KOPT-K1 (cell line): ENCODE results near the gene KLF15.

Experiments
- H3K27ac ChIP-seq: fragments of 200-600 bp; sonication (generic); 2 replicates; pipeline ENCODE4 v1.5.1; 2016; ENCODE audit warnings: antibody characterized with exemption, mild to moderate bottlenecking, low read depth, low read length; ENCODE audit not compliant: poor library complexity, severe bottlenecking
- H3K36me3 ChIP-seq: fragments of 200-600 bp; sonication (generic); 2 replicates; pipeline ENCODE4 v1.5.1; 2017; ENCODE audit warnings: antibody characterized with exemption, mild to moderate bottlenecking, low read length, moderate library complexity; ENCODE audit not compliant: insufficient read depth
- H3K9me3 ChIP-seq: fragments of 200-600 bp; sonication (generic); 2 replicates; pipeline ENCODE4 v1.5.1; 2017; ENCODE audit warnings: antibody characterized with exemption, low read length, mild to moderate bottlenecking; ENCODE audit not compliant: insufficient read depth, poor library complexity, severe bottlenecking

KLF15 gene

GRCh38 chr3:126357295-126358037, at the start of gene KLF15:
TSS of gene KLF15 (minus strand) at chr3:126357408. CDS start at chr3:126352922, 4,486 bp downstream.
- Histone ChIP-seq H3K27ac (no peak within 1 kb of the TSS), H3K9me3 (no peaks in the 10 kb centered on the region), H3K36me3 (no peaks in the 10 kb centered on the region)

DNA sequence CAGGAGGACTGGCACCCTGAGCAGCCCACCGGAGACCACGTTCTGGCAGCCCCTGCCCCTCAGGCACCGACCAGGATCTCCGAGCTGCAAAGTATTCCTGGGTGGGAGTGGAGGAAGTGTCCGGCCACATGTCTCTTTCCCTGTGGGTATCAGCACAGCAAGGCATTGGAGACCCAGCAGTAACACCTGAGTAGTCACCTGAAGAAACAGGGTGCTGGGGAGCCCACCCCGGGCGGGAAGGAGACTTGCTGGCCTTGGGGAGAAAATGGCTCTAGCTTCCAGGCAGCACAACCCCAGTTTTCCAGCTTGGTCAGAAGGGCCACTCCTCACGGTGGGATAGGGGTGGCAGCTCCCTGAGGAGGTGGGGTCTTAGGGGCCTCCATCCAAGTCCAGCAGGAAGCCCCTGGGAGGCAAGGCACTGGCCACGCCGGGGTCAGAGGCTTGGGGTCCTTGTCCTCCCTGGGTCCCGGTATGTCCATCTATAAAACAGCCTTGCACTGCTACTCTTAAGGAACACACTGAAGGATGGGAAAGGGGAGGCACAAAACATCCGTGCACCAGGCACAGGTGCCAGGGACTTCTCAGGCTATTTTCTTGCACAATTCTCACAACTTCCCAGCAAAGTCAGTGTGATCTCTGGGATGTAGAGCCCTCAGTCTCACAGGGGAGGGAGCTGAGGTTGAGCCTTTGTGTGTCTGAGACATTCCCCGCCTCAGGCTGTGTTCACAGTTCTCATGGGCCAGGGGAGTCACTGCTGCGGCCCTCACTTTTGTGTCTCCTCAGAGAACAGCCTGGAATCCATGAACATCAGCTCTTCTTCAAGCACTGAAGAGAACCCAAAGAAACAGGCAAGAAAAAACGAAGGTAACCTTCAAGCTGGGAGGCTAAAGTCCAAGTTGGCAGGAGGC, 49.4 kb upstream of the KLF15 start:
- Histone ChIP-seq H3K36me3 (no peaks in the 10 kb centered on the region), H3K9me3 (no peaks in the 10 kb centered on the region), H3K27ac (no peak overlapping the region)

DNA sequence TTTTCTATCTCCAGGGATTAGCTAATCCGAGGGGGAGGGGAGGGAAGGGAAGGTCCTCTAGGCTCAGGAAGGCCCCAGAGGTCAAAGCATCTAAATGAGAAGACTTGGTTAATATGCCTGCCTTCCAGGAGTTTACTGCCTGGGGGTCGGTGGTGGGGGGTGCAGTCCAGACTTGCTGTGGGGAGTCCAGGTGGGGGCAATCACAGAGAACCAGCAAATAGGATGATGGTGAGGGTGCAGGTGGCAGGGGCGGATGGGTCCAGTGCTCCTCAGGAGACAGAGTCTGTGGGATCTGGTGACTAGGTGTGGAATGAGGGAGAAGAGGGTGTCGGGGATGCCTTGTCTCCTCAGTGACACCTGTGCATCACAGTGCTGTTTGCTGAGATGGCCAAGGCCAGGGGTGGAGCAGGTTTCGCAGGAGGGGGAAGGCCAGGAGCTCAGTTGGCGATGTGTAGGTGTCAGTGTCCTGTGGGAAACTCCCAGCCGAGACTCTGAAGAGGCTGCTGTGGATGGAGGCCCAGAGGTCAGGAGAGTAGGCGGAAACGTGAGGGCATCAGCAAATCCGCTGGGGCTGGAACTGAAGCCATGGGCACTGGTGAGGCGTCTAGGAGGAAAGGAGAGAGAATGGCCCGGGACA, 45.6 kb upstream of the KLF15 start:
- Histone ChIP-seq H3K9me3 (no peaks in the 10 kb centered on the region), H3K36me3 (no peaks in the 10 kb centered on the region), H3K27ac (no peak overlapping the region)

- Histone ChIP-seq H3K27ac (no peak overlapping the region), H3K9me3 (no peaks in the 10 kb centered on the region), H3K36me3 (no peaks in the 10 kb centered on the region)
Measured at GRCh38 chr3:126402178-126402577, 45.0 kb upstream of the KLF15 start.

- Histone ChIP-seq H3K27ac (no peak overlapping the region), H3K9me3 (no peaks in the 10 kb centered on the region), H3K36me3 (no peaks in the 10 kb centered on the region)
Measured at GRCh38 chr3:126401611-126402160, 44.5 kb upstream of the KLF15 start.

GRCh38 chr3:126399756-126400155, 42.5 kb upstream of the KLF15 start:
- no peaks in the 10 kb centered on the region for H3K9me3 ChIP-seq
- H3K27ac ChIP-seq = no peak overlapping the region
- no peaks in the 10 kb centered on the region for H3K36me3 ChIP-seq

- Histone ChIP-seq H3K27ac (no peak overlapping the region), H3K9me3 (no peaks in the 10 kb centered on the region), H3K36me3 (no peaks in the 10 kb centered on the region)
Measured at GRCh38 chr3:126399351-126399735, 42.1 kb upstream of the KLF15 start.

DNA sequence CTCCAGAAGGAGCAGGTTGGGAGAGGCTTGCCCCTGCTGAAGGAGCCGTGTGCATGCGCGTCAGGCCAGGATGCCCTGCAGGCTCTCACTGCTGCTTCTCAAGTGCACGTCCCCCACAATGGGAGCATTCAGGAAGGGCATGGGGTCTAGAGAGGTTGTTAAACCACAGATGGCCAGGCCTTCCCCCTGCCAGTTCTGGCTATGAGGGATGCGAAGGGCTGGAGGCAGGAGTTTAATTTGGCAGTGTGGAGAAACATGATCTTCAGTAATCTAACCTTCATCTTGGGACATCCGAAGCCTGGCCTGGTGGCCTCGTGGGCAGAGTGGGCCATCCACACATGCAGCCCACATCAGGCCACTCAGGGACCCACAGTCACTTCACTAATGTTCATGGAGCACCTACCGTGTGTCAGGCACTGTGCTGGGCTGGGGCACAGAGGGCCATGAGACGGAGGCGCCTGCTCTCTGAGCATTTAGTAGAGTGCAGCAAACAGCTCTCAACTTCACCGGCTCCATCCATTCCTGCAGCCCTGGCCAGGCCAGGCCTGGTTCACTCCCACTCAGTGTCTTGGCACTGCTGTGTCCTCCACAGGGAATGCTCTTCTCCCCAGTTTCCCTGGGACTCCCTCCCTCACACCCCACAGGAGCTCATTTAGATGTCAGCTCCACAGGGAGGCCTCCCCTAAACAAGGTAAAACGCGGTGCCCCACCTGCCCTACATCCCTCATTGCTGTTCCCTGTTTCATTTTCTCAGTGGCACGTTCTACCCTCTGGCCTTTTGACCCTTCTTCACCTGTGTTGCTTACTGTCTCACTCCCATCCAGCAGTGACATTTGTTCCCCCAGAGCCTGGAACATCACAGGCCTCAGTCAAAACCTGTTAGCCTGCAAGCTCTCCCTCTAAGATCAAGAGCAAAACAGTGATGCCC, 41.5 kb upstream of the KLF15 start:
- H3K9me3 ChIP-seq = no peaks in the 10 kb centered on the region
- H3K36me3 ChIP-seq = no peaks in the 10 kb centered on the region
- no peak overlapping the region for H3K27ac ChIP-seq

DNA sequence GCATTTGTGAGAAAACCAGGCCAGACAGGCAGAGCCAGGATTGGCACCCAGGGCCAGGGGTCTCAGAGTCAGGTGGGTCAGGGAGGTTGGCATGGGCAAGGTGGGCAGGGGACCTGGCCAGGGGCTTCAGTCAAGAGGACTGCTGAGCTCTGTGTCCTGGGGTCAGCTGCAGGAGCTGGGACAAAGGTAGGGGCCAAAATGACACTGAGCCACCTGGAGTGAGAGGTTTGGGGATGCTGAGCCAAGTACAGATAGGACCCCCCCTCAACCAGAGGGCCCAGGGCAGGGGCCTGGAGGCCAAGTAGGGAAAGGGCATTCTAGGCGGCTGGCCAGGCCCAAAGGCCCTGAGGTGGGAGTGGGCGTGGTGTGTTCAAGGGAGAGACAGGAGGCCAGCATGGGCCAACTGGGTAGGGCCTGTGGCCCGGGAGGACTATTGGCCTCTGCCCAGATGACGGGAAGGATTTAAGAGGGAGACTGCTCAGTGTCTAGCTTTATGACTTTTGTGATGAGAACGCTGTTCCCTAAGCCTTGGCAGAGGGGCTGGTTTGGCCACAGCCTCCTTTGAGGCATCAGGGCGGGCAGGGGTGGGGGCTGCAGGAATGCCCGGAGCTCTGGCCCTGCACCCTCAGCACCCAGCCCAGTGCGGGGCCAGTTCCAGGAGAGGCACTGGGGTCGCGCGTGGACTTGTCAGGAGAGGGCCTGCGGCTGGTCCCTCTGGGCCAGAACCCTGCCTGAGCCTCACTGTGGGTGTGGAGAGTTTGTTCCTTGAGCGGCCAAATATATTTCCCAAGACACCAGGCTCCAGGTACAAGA, 40.6 kb upstream of the KLF15 start:
- Histone ChIP-seq H3K27ac (no peak overlapping the region), H3K9me3 (no peaks in the 10 kb centered on the region), H3K36me3 (no peaks in the 10 kb centered on the region)

- H3K27ac ChIP-seq = no peak overlapping the region
- no peaks in the 10 kb centered on the region for H3K36me3 ChIP-seq
- H3K9me3 ChIP-seq = no peaks in the 10 kb centered on the region
Measured at GRCh38 chr3:126396536-126396935, 39.3 kb upstream of the KLF15 start.

DNA sequence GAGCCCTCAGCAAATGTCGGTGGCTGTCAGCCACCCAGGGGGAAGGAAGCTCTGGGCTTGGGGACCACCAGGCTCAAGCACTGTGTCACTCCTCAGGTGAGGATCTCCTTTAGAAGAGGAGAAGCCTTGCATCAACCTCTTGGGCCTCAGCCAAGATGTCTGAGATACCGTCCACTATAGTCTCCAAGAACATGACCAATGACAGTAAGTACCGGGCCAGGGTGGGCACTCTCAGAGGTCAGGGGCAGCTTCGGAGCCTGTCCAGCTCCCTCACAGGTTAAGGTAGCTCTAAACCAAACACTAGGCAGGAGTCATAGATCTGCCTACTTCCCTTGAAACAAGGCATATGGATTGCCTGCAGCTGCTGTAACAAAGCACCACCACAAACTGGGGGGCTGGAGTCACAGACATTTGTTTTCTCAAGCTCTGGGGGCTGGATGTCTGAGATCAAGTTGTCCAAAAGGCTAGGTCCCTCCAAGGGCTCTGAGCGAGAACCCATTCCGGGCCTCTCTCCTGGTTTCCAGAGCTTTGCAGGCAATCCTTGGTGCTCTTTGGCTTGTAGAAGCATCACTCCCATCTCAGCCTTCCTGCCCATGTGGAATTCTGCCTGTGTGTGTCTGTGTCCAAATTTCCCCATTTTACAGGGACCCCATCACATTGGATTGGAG, 38.8 kb upstream of the KLF15 start:
- H3K27ac ChIP-seq = no peak overlapping the region
- H3K36me3 ChIP-seq = no peaks in the 10 kb centered on the region
- H3K9me3 ChIP-seq = no peaks in the 10 kb centered on the region

GRCh38 chr3:126394977-126395321, 37.7 kb upstream of the KLF15 start:
- Histone ChIP-seq H3K9me3 (no peaks in the 10 kb centered on the region), H3K36me3 (no peaks in the 10 kb centered on the region), H3K27ac (no peak overlapping the region)

- Histone ChIP-seq H3K36me3 (no peaks in the 10 kb centered on the region), H3K27ac (no peak within 1 kb of the TSS), H3K9me3 (no peaks in the 10 kb centered on the region)
Measured at GRCh38 chr3:126394179-126394976, 37.2 kb upstream of the KLF15 start, which contains the start of gene CFAP100. TSS of gene CFAP100 (plus strand) at chr3:126394909. CDS start at chr3:126396001, 1,092 bp downstream.
